ENCODE results near the gene CRYGN. TPM values are rescaled to one million over a fixed set of nuclear protein-coding genes. Genes with fewer than 3 reads are reported as not detected.
A peak's percentile ranks its signal among the peaks of the same experiment; 100 is the strongest.

The CRYGN gene
- total and polyA plus RNA-seq, 2 experiments from 2014 or later, result 0.59 to 1.5 TPM

GRCh38 chr7:151481650-151482505, 41.9 kb upstream of the CRYGN start:
- no peak for DNase-seq (ENCODE audit: low spot score)
- peaks cover 5% of the 10 kb centered on the region; the same call in 1 of the 2 replicates for H3F3A ChIP-seq (replicated peaks; ENCODE audit: low read depth)
- peaks cover 31% of the 10 kb centered on the region for H3K4me1 Mint-ChIP-seq
- no peaks in the 10 kb centered on the region for H3K9me3 Mint-ChIP-seq
- H3K4me2 ChIP-seq, result no peak overlapping the region
- peaks cover 9% of the 10 kb centered on the region; the same call in 1 of the 2 replicates for H3K36me3 ChIP-seq (ENCODE audit: insufficient read depth)
- H3K27me3 Mint-ChIP-seq (ENCODE audit: insufficient read depth, low read depth, poor library complexity), result no peaks in the 10 kb centered on the region
- ATAC-seq, result no peak
- peaks cover 29% of the 10 kb centered on the region for H3K4me1 ChIP-seq (ENCODE audit: insufficient read depth)
- peaks cover 97% of the 10 kb centered on the region for H3K79me2 ChIP-seq (replicated peaks; ENCODE audit: insufficient read depth)
- peak overlapping the region; percentile 34; the same call in 1 of the 2 replicates for H3K27ac ChIP-seq (ENCODE audit: low read depth)
- no peak overlapping the region for H3K27ac Mint-ChIP-seq
- H4K20me1 ChIP-seq (replicated peaks; ENCODE audit: insufficient read depth), result peaks cover 29% of the 10 kb centered on the region
- H2AFZ ChIP-seq, result no peak overlapping the region
- no peaks in the 10 kb centered on the region for H3K9me2 ChIP-seq (ENCODE audit: insufficient read depth)
- H3K36me3 Mint-ChIP-seq (ENCODE audit: low read depth), result peaks cover 60% of the 10 kb centered on the region
- H3K27me3 ChIP-seq (ENCODE audit: insufficient read depth), result no peaks in the 10 kb centered on the region
- TF ChIP-seq JUNB (IDR thresholded peaks at IDR 0.05; ENCODE audit: unreplicated experiment) (no peak), EZH2 (IDR thresholded peaks at IDR 0.05; ENCODE audit: low read depth, unreplicated experiment) (no peak), EZH2phosphoT487 (IDR thresholded peaks at IDR 0.05; ENCODE audit: unreplicated experiment) (no peak), CTCF (conservative IDR thresholded peaks at IDR 0.05; ENCODE audit: low read depth in 2 of 2) (no peak), ZNF114 (CRISPR knock-in tag; IDR thresholded peaks at IDR 0.05) (no peak), ETS1 (IDR thresholded peaks at IDR 0.05) (no peak), STAT1 (IDR thresholded peaks at IDR 0.05; ENCODE audit: unreplicated experiment) (no peak), ZNF462 (CRISPR knock-in tag; IDR thresholded peaks at IDR 0.05) (no peak), REST (IDR thresholded peaks at IDR 0.05; ENCODE audit: unreplicated experiment) (no peak), ZNF331 (CRISPR knock-in tag; IDR thresholded peaks at IDR 0.05; ENCODE audit: low read depth) (no peak), NANOG (IDR thresholded peaks at IDR 0.05; ENCODE audit: borderline replicate concordance) (no peak), CREB1 (CRISPR knock-in tag; IDR thresholded peaks at IDR 0.05; ENCODE audit: low read depth) (no peak), POLR2AphosphoS5 (IDR thresholded peaks at IDR 0.05; ENCODE audit: low read depth) (no peak)
- no peak overlapping the region for H3K4me3 Mint-ChIP-seq
- no peak overlapping the region for H3K4me3 ChIP-seq

All from GM23338 (cell line).